Suppressor macrophage (primary cell): ENCODE results near the gene LYRM4.

Source experiments
- DNase-seq, 4 experiments: peaks; one replicate each; pipeline ENCODE4 v3.0.0-alpha.2; 2020 to 2022

Gene LYRM4

GRCh38 chr6:5172897-5173474 lies 87.8 kb downstream of the LYRM4 start:
- DNase-seq, result no peak

GRCh38 chr6:5172041-5172653 lies 88.6 kb downstream of the LYRM4 start:
- no peak for DNase-seq

GRCh38 chr6:5167501-5167900 lies 93.2 kb downstream of the LYRM4 start:
- DNase-seq, result no peak

- DNase-seq, result no peak
Measured at GRCh38 chr6:5164092-5164491, 96.7 kb downstream of the LYRM4 start.

DNA sequence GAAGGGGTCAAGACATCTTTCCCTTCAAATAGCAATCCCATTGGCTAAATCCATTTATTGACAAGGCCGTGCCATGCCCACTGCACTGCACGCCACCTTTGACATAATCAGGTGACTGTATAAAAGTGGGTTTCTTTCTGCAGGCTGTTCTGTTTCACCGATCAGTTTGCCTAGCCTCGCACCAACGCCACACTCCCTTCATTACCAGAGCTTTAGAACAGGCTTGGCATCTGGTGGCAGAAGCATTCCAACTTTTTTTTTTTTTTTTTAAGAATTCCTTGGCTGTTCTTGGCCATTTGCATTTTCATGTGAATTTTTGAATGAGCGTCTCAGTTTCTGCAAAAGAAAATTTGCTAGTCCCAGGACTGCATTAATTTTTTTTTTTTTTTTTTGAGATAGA lies 97.5 kb downstream of the LYRM4 start:
- DNase-seq, result no peak

- no peak for DNase-seq
Measured at GRCh38 chr6:5162355-5162754, 98.4 kb downstream of the LYRM4 start.

- DNase-seq, result no peak
Measured at GRCh38 chr6:5160206-5160605, 100.5 kb downstream of the LYRM4 start.

GRCh38 chr6:5159162-5159561 lies 101.6 kb downstream of the LYRM4 start:
- DNase-seq, result no peak

GRCh38 chr6:5158180-5158579 lies 102.6 kb downstream of the LYRM4 start:
- no peak for DNase-seq

GRCh38 chr6:5157621-5158138 lies 103.1 kb downstream of the LYRM4 start:
- DNase-seq, result no peak

DNA sequence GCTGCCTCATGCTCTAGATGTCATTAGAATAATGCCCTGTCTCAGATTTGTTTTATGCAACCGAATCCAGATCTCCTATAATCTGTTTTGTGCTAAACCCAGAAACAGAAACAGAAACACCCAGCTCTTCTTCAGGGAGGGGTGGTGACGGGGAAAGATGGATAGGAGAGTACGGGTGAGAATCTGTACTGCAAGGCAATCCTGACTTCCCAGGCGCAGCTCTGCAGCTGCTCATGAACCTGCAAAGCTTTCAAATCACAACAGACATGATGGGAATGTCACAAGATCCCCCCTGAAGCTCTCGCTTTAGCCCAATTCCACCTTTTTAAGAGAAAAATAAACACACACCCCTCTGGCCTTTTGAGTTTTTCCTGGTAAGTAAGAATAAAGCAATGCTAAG lies 104.1 kb downstream of the LYRM4 start:
- no peak for DNase-seq

- DNase-seq, result no peak
Measured at GRCh38 chr6:5155906-5156305, 104.8 kb downstream of the LYRM4 start.

DNA sequence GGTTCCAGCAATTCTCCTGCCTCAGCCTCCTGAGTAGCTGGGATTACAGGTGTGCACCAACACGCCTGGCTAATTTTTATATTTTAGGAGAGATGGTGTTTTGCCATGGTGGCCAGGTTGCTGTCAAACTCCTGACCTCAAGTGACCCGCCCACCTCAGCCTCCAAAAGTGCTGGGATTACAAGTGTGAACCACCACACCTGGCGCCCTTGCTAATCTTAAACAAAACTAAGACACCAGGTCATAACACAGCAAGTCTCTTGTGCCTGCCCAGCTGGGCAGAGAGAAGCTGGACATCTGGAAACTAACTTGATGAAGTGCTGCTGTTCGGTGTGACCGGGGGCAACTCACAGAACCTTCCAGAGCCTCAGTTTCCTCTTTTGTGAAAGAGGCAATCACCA lies 107.6 kb downstream of the LYRM4 start:
- no peak for DNase-seq

GRCh38 chr6:5152460-5152859 lies 108.3 kb downstream of the LYRM4 start:
- DNase-seq, result peak in 3 of 4 experiments; percentile 21 to 60 (median 29)

GRCh38 chr6:5151955-5152401 lies 108.8 kb downstream of the LYRM4 start:
- DNase-seq, result no peak

DNA sequence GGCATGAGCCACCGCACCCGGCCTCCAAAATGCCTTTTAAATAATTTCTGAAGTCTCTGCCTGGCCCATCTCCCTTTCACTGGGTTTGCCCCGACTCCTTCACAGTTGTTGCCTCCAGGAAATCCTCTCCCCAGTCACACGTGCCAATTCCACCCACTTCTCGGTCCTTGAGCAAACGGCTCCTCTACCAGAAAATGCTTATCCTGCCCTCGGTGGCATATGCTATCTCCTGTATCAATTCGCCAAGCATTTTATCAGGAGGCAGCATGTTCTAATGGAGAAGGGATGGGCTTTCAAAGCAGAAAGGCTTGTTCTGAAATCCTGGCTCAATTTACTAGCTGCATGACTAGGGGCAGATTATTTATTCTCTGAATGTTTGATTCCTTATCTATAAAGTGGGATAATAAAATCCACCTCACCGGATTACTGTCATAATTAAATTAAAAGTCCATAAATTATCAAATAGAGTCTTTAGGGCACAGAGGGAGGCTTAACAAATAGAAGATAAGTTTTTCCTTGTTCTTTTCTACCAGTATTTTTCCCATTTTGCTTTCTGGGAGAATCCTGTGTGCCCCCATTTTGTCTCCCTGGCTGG lies 109.3 kb downstream of the LYRM4 start:
- DNase-seq, result no peak

GRCh38 chr6:5150551-5151075 lies 110.1 kb downstream of the LYRM4 start:
- no peak for DNase-seq

DNA sequence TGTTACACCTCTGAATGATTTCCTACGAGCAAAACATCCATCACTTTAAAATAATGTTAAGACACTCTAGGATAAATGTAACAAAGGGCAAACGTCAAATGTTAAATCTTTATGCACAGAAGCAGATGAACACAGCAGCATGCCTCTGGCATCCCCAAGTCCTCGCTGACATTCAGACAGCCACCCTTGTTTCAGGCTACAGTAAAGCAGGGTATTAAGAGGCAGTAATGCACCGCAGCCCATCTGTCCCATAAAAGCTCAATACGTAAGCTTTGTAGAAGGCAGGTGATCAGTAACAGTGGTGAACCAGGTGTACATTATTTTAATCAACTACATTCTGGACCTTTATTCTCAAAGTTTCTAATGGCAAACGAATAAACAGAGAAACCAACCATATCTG lies 110.9 kb downstream of the LYRM4 start:
- no peak for DNase-seq

- DNase-seq, result no peak
Measured at GRCh38 chr6:5149159-5149704, 111.5 kb downstream of the LYRM4 start.

GRCh38 chr6:5146398-5146797 lies 114.4 kb downstream of the LYRM4 start:
- no peak for DNase-seq

DNA sequence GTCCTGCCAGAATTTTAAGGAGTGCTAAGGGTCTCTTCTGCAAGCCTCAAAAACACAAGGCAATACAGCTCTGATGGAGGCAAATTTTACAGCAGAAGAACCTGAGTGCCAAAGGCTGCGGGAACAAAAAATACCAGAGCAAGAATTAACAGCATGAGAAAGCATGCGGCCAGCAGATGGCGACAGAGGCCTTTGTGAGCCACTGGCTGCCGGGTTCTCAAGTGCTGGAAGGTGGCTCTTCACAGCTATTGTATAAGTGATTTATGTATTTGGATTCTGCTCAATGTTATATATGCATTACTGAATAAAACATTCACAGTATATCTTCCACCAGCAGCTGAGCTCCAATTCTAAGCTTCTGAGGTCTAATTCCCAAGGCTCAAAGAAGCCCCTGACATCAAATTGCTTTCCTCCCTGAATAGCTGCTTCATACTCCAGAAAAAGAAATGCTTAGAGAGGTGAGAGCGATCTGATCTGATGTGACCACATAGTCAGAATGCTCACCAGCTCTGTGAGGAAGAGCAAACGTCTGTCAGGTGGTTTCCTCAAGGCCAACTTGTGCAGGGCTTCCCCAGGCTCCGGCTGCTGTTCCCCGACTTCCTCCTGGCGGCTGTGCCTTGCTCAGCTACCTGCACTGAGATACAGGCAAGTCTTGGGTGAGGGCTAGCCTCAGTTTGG lies 117.0 kb downstream of the LYRM4 start:
- DNase-seq, result peak; percentile 84 to 92 (median 91)

DNA sequence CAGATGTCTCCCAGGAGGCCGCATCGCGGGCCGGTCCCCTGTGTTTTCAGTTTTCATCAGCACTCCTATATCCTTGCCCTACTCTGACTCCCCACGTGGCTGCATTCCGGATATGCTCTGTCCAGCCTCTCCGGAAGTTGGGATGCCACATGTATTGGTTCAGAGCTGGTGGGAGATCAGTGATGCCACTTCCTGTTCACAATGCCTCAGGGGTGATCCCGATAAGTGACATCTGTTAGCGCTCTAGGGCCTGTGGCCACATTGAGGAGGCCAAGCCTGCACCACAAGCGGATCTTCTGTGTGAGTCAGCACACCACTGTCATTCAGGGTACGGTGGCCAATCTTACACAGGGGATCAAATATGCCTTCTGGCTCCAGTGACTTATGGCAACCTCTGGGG lies 117.8 kb downstream of the LYRM4 start:
- no peak for DNase-seq

GRCh38 chr6:5142131-5142530 lies 118.6 kb downstream of the LYRM4 start:
- no peak for DNase-seq
